KMS-11 (cell line): ENCODE data around the gene CACNB4.
"Not testable (repeated sequence)": the region's sequence is repeated elsewhere in the genome, so short reads cannot be mapped to it uniquely, and the experiment has no call there.

Experiments
- H2AFZ ChIP-seq: fragments of 200-600 bp; sonication (generic); 2 replicates; pipeline ENCODE4 v1.6.1; 2016; ENCODE audit warnings: antibody characterized with exemption, mixed run types, low read depth
- H3K27ac ChIP-seq: fragments of 200-600 bp; sonication (generic); 2 replicates; pipeline ENCODE4 v1.6.1; 2016; ENCODE audit warnings: mild to moderate bottlenecking, mixed run types
- H3K27me3 ChIP-seq: fragments of 200-600 bp; sonication (generic); 2 replicates; pipeline ENCODE4 v1.6.1; 2017; ENCODE audit warnings: mild to moderate bottlenecking, low read depth, mixed run types, moderate library complexity; ENCODE audit not compliant: insufficient read depth
- H3K36me3 ChIP-seq: fragments of 200-600 bp; sonication (generic); 2 replicates; pipeline ENCODE4 v1.6.1; 2017; ENCODE audit warnings: mild to moderate bottlenecking, mixed run types; ENCODE audit not compliant: insufficient read depth
- H3K4me1 ChIP-seq: fragments of 200-600 bp; sonication (generic); 2 replicates; pipeline ENCODE4 v1.6.1; 2016; ENCODE audit warnings: mild to moderate bottlenecking, low read depth, mixed run types; ENCODE audit not compliant: poor library complexity, severe bottlenecking
- H3K4me2 ChIP-seq: fragments of 200-600 bp; sonication (generic); 2 replicates; pipeline ENCODE4 v1.7.0; 2016; ENCODE audit warnings: mild to moderate bottlenecking, mixed run types
- H3K4me3 ChIP-seq: fragments of 200-600 bp; sonication (generic); IDR thresholded peaks from 2 replicates; pipeline ENCODE4 v1.6.1; 2017; ENCODE audit warnings: low read depth, low read length, mixed read lengths; ENCODE audit not compliant: insufficient read depth
- H3K79me2 ChIP-seq: fragments of 200-600 bp; sonication (generic); 2 replicates; pipeline ENCODE4 v1.6.1; 2016; ENCODE audit warnings: low read depth, mixed run types; ENCODE audit not compliant: insufficient read depth
- H3K9ac ChIP-seq: fragments of 200-600 bp; sonication (generic); 2 replicates; pipeline ENCODE4 v1.6.1; 2016; ENCODE audit warnings: mild to moderate bottlenecking, mixed run types
- H4K20me1 ChIP-seq: fragments of 200-600 bp; sonication (generic); 2 replicates; pipeline ENCODE4 v1.6.1; 2016; ENCODE audit warnings: mild to moderate bottlenecking, mixed run types; ENCODE audit not compliant: insufficient read depth
- CTCF ChIP-seq: fragments of 200-600 bp; sonication (generic); conservative IDR thresholded peaks from 2 replicates; pipeline ENCODE4 v1.6.1; 2017; ENCODE audit warnings: low read depth, mild to moderate bottlenecking, antibody characterized with exemption, low read length, moderate library complexity, mixed read lengths

Gene CACNB4

GRCh38 chr2:152114366-152114765 lies 15.5 kb upstream of the CACNB4 start:
- TF ChIP-seq CTCF = no peak
- Histone ChIP-seq H3K4me1 (no peaks in the 10 kb centered on the region), H3K9ac (no peak overlapping the region), H3K36me3 (no peaks in the 10 kb centered on the region), H3K4me2 (no peak overlapping the region), H2AFZ (no peak overlapping the region), H4K20me1 (no peaks in the 10 kb centered on the region), H3K4me3 (no peak overlapping the region), H3K79me2 (no peaks in the 10 kb centered on the region), H3K27me3 (no peaks in the 10 kb centered on the region), H3K27ac (no peak overlapping the region)

GRCh38 chr2:152107140-152107539 lies 8.3 kb upstream of the CACNB4 start:
- not testable (repeated sequence) for H3K27me3 ChIP-seq, H4K20me1 ChIP-seq, H3K36me3 ChIP-seq, H3K4me3 ChIP-seq, H3K27ac ChIP-seq, H3K79me2 ChIP-seq, H3K9ac ChIP-seq, H3K4me2 ChIP-seq, H3K4me1 ChIP-seq, H2AFZ ChIP-seq

- Histone ChIP-seq H2AFZ (no peak overlapping the region), H3K4me3 (no peak overlapping the region), H3K27ac (no peak overlapping the region), H3K4me2 (no peak overlapping the region), H3K9ac (no peak overlapping the region), H3K36me3 (no peaks in the 10 kb centered on the region), H4K20me1 (no peaks in the 10 kb centered on the region), H3K4me1 (no peaks in the 10 kb centered on the region), H3K27me3 (no peaks in the 10 kb centered on the region), H3K79me2 (no peaks in the 10 kb centered on the region)
- no peak for TF ChIP-seq CTCF
Observed at GRCh38 chr2:152106464-152106863, 7.6 kb upstream of the CACNB4 start.

GRCh38 chr2:152103271-152103670 lies 4.4 kb upstream of the CACNB4 start:
- no peak for TF ChIP-seq CTCF
- H2AFZ ChIP-seq = no peak overlapping the region

GRCh38 chr2:152100961-152101360 lies 2.1 kb upstream of the CACNB4 start:
- Histone ChIP-seq H3K36me3 (no peaks in the 10 kb centered on the region), H3K27ac (no peak overlapping the region), H3K9ac (no peak overlapping the region), H3K79me2 (no peaks in the 10 kb centered on the region), H2AFZ (no peak overlapping the region), H3K4me1 (no peaks in the 10 kb centered on the region), H3K4me3 (no peak overlapping the region), H3K4me2 (no peak overlapping the region), H3K27me3 (no peaks in the 10 kb centered on the region), H4K20me1 (no peaks in the 10 kb centered on the region)
- no peak for TF ChIP-seq CTCF

More at GRCh38 chr2:152103271-152103670, 4.4 kb upstream of the CACNB4 start:
- Histone ChIP-seq H3K36me3 (no peaks in the 10 kb centered on the region), H4K20me1 (no peaks in the 10 kb centered on the region), H3K79me2 (no peaks in the 10 kb centered on the region), H3K27me3 (no peaks in the 10 kb centered on the region), H3K4me3 (no peak overlapping the region), H3K4me2 (no peak overlapping the region), H3K27ac (no peak overlapping the region), H3K9ac (no peak overlapping the region), H3K4me1 (no peaks in the 10 kb centered on the region)
